Trophoblast cell (in vitro differentiated cells and primary cell): ENCODE measurements around the gene TBX4.

ENCODE experiments used
- DNase-seq, 2 donors: peaks; one replicate each; pipeline ENCODE4 v3.0.0-alpha.2; 2016
- H2AFZ ChIP-seq: 2 replicates; pipeline ENCODE4 v1.6.1; 2013; ENCODE audit warnings: low read length, moderate library complexity, mild to moderate bottlenecking; ENCODE audit not compliant: insufficient read depth, poor library complexity
- H2AK5ac ChIP-seq: 2 replicates; pipeline ENCODE4 v1.6.1; 2013; ENCODE audit warnings: mild to moderate bottlenecking, low read length
- H2BK120ac ChIP-seq: 2 replicates; pipeline ENCODE4 v1.6.1; 2013; ENCODE audit warnings: low read length, mild to moderate bottlenecking, moderate library complexity; ENCODE audit not compliant: insufficient read depth, poor library complexity
- H2BK12ac ChIP-seq: 2 replicates; pipeline ENCODE4 v1.6.1; 2013; ENCODE audit warnings: mild to moderate bottlenecking, low read length, moderate library complexity
- H2BK5ac ChIP-seq: 2 replicates; pipeline ENCODE4 v1.6.1; 2013; ENCODE audit warnings: low read length, low read depth, moderate library complexity, mild to moderate bottlenecking; ENCODE audit not compliant: poor library complexity
- H3K14ac ChIP-seq: 2 replicates; pipeline ENCODE4 v1.6.1; 2013; ENCODE audit warnings: mild to moderate bottlenecking, low read length
- H3K18ac ChIP-seq: 2 replicates; pipeline ENCODE4 v1.6.1; 2013; ENCODE audit warnings: mild to moderate bottlenecking, low read length
- H3K23ac ChIP-seq: 2 replicates; pipeline ENCODE4 v1.6.1; 2013; ENCODE audit warnings: low read length
- H3K27ac ChIP-seq: 2 replicates; pipeline ENCODE4 v1.5.1; 2013; ENCODE audit warnings: low read depth, mild to moderate bottlenecking, inconsistent platforms, low read length, moderate library complexity
- H3K27me3 ChIP-seq: 2 replicates; pipeline ENCODE4 v1.6.1; 2013; ENCODE audit warnings: inconsistent platforms, mild to moderate bottlenecking, low read length, moderate library complexity; ENCODE audit not compliant: insufficient read depth
- H3K36me3 ChIP-seq, 2 experiments: 1 replicate in 1 of 2; 2 replicates in 1 of 2; pipeline ENCODE4 v1.6.1; 2013; ENCODE audit warnings: low read length in 2 of 2, mild to moderate bottlenecking in 2 of 2, moderate library complexity in 1 of 2; ENCODE audit not compliant: insufficient read depth in 2 of 2, control insufficient read depth in 1 of 2
- H3K4ac ChIP-seq: 2 replicates; pipeline ENCODE4 v1.6.1; 2013; ENCODE audit warnings: low read depth, mild to moderate bottlenecking, low read length, moderate library complexity
- H3K4me1 ChIP-seq, 2 experiments: 1 replicate in 1 of 2; 2 replicates in 1 of 2; pipeline ENCODE4 v1.6.1; 2013; ENCODE audit warnings: low read length in 2 of 2, mild to moderate bottlenecking in 2 of 2, moderate library complexity in 1 of 2; ENCODE audit not compliant: insufficient read depth in 2 of 2, control insufficient read depth in 1 of 2
- H3K4me2 ChIP-seq: 2 replicates; pipeline ENCODE4 v1.6.1; 2013; ENCODE audit warnings: inconsistent platforms, mild to moderate bottlenecking, low read length, moderate library complexity
- H3K4me3 ChIP-seq: 2 replicates; pipeline ENCODE4 v1.5.1; 2013; ENCODE audit warnings: mild to moderate bottlenecking, low read depth, low read length, inconsistent platforms
- H3K79me1 ChIP-seq: one replicate; pipeline ENCODE4 v1.6.1; 2013; ENCODE audit warnings: low read length
- H3K79me2 ChIP-seq: 2 replicates; pipeline ENCODE4 v1.6.1; 2013; ENCODE audit warnings: low read length, mild to moderate bottlenecking; ENCODE audit not compliant: control insufficient read depth, insufficient read depth, poor library complexity
- H3K9ac ChIP-seq: 2 replicates; pipeline ENCODE4 v1.6.1; 2013; ENCODE audit warnings: mild to moderate bottlenecking, low read length
- H3K9me3 ChIP-seq: 2 replicates; pipeline ENCODE4 v1.6.1; 2013; ENCODE audit warnings: low read depth, mild to moderate bottlenecking, control low read depth, inconsistent platforms, low read length; ENCODE audit not compliant: insufficient read depth
- H4K12ac ChIP-seq: 2 replicates; pipeline ENCODE4 v1.6.1; 2013; ENCODE audit warnings: low read depth, mild to moderate bottlenecking, low read length, moderate library complexity
- H4K8ac ChIP-seq: 2 replicates; pipeline ENCODE4 v1.6.1; 2013; ENCODE audit warnings: low read depth, mild to moderate bottlenecking, low read length, moderate library complexity
- H4K91ac ChIP-seq: one replicate; pipeline ENCODE4 v1.6.1; 2013; ENCODE audit warnings: low read depth, mild to moderate bottlenecking, low read length, moderate library complexity
- WGBS: extraction: QIAGEN DNeasy Blood & Tissue Kit; methylation state at CpG from one replicate; pipeline ENCODE4 v1.1.7; 2013; ENCODE audit warnings: missing lambda C conversion rate; ENCODE audit not compliant: insufficient read length, insufficient coverage; ENCODE audit errors: extremely low coverage; 5-methylcytosine and 5-hydroxymethylcytosine counted together

The TBX4 gene

DNA sequence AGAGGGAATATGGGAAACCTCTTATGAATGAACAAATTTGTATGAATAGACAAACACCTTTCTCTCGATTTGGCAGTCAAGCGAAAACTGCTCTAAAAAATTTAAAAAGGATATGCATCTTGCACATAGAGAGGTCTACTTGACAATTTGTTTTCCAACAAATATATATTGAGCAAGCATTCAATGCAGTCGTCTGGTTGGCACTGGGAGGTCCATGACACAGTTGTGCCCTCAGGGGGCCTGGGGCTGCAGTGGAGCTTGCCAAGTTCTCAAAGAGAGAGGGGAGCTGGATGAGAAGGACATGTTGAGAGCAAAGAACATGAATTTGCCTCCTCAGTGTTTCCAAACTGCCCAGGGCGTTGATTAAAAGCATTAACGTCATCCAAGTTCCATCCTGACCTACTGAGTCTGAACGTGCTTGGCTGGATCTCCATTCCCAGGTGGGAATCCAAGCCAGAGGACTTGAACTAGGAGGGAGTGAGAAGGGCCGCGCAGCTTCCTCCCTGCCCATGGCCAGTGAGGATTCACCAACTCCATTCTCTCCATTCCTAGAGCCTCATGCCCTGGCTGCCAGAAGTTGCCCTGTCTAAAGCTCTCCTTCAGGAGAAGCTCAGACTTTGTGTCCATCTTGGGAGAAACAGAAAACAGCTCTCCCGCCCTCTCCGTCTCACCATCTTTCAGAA lies 28.1 kb upstream of the TBX4 start:
- H2AFZ ChIP-seq, result no peak overlapping the region
- H3K27me3 ChIP-seq, result peaks cover 2% of the 10 kb centered on the region
- H3K36me3 ChIP-seq, result no peaks in the 10 kb centered on the region
- no peak overlapping the region for H3K14ac ChIP-seq
- no peak overlapping the region for H3K23ac ChIP-seq
- no peak overlapping the region for H2BK5ac ChIP-seq
- H4K8ac ChIP-seq, result no peak overlapping the region
- no peak for DNase-seq
- H3K18ac ChIP-seq, result no peak overlapping the region
- peaks cover 0 to 9% of the 10 kb centered on the region in 2 experiments for H3K4me1 ChIP-seq
- no peak overlapping the region for H3K4me2 ChIP-seq
- no peak overlapping the region for H4K91ac ChIP-seq
- no peak overlapping the region for H2BK120ac ChIP-seq
- peaks cover 2% of the 10 kb centered on the region for H3K79me1 ChIP-seq
- H3K4ac ChIP-seq, result no peak overlapping the region
- no peak overlapping the region for H3K27ac ChIP-seq
- H3K9me3 ChIP-seq, result no peaks in the 10 kb centered on the region
- no peak overlapping the region for H3K9ac ChIP-seq
- H3K4me3 ChIP-seq, result no peak overlapping the region
- no peaks in the 10 kb centered on the region for H3K79me2 ChIP-seq
- WGBS, result no CpG with 5 or more reads among the region's 10 CpGs
- H2BK12ac ChIP-seq, result no peak overlapping the region
- no peak overlapping the region for H4K12ac ChIP-seq
- H2AK5ac ChIP-seq, result no peak overlapping the region

DNA sequence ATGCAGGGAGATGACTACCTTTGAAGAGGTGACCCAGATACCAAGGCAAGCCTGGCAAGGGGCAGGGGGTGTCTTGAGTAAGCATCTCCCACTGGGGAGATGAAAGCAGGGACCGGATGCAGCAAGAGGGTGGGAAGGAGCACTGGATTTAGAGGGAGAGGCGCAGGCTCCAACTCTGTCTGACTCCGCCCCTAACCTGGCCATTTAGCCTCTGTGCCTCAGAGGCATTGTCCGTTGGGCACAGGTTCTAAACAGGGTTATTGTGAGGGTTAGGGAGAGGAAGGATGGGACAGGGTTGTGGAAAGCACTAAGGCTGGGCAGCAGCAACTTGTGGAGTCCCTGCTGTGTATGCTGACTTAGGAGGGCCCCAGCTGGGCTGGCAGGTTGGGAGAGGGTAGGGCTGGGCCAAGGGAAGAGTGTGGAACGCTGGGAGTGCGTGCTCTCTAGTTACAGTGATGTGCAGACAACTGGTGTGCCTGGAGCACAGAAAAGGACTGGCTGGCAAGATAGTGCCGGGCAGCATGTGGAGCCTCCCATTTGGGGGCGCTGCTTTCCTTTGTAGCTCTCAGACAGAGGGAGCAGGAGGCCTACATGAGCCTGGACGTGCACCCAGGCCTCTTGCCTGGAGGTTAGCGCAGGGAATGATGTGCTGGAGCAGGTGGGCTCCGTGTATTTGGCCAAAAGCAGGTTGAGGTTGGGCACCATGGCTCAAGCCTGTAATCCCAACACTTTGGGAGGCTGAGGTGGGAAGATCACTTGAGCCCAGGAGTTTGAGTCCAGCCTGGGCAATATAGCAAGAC lies 26.3 kb upstream of the TBX4 start:
- H2BK120ac ChIP-seq, result no peak overlapping the region
- no CpG with 5 or more reads among the region's 11 CpGs for WGBS
- peak overlapping the region; percentile 0 for H2BK12ac ChIP-seq
- H2BK5ac ChIP-seq, result no peak overlapping the region
- no peaks in the 10 kb centered on the region for H3K79me2 ChIP-seq
- no peak overlapping the region for H3K23ac ChIP-seq
- H3K18ac ChIP-seq, result no peak overlapping the region
- no peak overlapping the region for H4K12ac ChIP-seq
- H4K91ac ChIP-seq, result no peak overlapping the region
- H4K8ac ChIP-seq, result no peak overlapping the region
- H2AFZ ChIP-seq, result no peak overlapping the region
- H3K9ac ChIP-seq, result no peak overlapping the region
- no peak for DNase-seq
- no peak overlapping the region for H3K4ac ChIP-seq
- no peak overlapping the region for H3K4me3 ChIP-seq
- H3K79me1 ChIP-seq, result peaks cover 2% of the 10 kb centered on the region
- H3K9me3 ChIP-seq, result no peaks in the 10 kb centered on the region
- H3K14ac ChIP-seq, result no peak overlapping the region
- H3K36me3 ChIP-seq, result no peaks in the 10 kb centered on the region
- H2AK5ac ChIP-seq, result no peak overlapping the region
- H3K4me1 ChIP-seq, result peaks cover 0 to 9% of the 10 kb centered on the region in 2 experiments
- no peak overlapping the region for H3K27ac ChIP-seq
- H3K27me3 ChIP-seq, result peaks cover 2% of the 10 kb centered on the region
- no peak overlapping the region for H3K4me2 ChIP-seq

DNA sequence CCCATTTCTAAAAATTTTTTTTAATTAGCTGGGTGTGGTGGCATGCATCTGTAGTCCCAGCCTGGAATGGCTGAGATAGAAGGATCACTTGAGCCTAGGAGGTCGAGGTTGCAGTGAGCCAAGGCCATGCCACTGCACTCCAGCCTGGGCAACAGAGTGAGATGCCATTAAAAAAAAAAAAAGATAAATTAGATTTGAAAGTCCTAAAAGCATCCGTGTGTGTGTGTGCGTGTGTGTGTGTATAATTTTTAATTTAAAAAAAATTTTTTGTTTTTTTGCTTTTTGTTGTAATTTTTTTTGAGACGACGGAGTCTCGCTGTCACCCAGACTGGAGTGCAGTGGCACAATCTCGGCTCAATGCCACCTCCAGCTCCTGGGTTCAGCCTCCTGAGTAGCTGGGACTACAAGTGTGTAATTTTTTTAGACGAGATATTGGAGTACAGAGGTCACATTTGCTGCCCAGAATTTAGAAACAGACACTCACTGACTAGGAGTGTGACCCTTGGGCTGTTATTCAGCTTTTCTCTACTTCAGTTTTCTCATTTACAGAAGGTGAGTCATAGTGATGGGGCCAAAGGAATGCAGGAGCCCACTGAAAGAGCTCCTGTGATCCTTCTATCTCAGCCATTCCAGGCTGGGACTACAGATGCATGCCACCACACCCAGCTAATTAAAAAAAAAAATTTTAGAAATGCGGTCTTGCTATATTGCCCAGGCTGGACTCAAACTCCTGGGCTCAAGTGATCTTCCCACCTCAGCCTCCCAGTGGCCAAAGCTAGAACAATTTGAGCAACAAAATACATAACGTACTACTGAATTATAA lies 25.5 kb upstream of the TBX4 start:
- Histone ChIP-seq H2AFZ (no peak overlapping the region), H2BK5ac (no peak overlapping the region), H3K14ac (no peak overlapping the region), H2BK120ac (no peak overlapping the region), H3K4me1 (peaks cover 0 to 9% of the 10 kb centered on the region in 2 experiments), H4K91ac (no peak overlapping the region), H4K12ac (no peak overlapping the region), H3K27me3 (no peaks in the 10 kb centered on the region), H3K4me3 (no peak overlapping the region), H2AK5ac (no peak overlapping the region), H3K9me3 (no peaks in the 10 kb centered on the region), H3K79me2 (no peaks in the 10 kb centered on the region), H3K79me1 (peaks cover 2% of the 10 kb centered on the region), H3K4me2 (peak overlapping the region; percentile 22), H3K9ac (no peak overlapping the region), H3K23ac (no peak overlapping the region), H2BK12ac (no peak overlapping the region), H4K8ac (no peak overlapping the region), H3K4ac (no peak overlapping the region), H3K36me3 (no peaks in the 10 kb centered on the region), H3K27ac (peak overlapping the region; percentile 48), H3K18ac (no peak overlapping the region)
- DNase-seq, result peak; percentile 85 to 94
- 100% methylated on average over 4 of the region's 10 CpGs for WGBS

DNA sequence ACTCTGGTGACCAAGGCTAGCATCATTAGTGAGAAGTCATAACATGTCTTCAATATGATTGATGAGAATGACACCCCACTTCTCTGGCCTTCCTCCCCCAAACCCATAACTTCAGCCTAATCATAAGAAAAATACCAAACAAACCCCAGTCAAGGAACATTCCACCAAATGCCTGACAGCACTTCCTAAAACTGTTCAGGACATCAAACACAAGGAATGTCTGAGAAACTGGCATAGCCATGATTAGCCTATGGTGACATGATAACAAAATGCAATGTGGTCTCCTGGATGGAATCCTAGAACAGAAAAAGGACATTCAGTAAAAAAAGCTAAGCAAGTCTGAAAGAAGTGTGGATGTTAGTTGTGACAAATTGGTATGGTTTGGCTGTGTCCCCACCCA lies 24.7 kb upstream of the TBX4 start:
- H3K9me3 ChIP-seq, result no peaks in the 10 kb centered on the region
- no peak overlapping the region for H4K12ac ChIP-seq
- H3K4me2 ChIP-seq, result no peak overlapping the region
- no peak overlapping the region for H2BK120ac ChIP-seq
- peak overlapping the region; percentile 82 for H2BK12ac ChIP-seq
- H3K27ac ChIP-seq, result no peak overlapping the region
- peak overlapping the region; percentile 64 for H3K14ac ChIP-seq
- H3K79me1 ChIP-seq, result peaks cover 2% of the 10 kb centered on the region
- no peak overlapping the region for H3K9ac ChIP-seq
- H3K36me3 ChIP-seq, result no peaks in the 10 kb centered on the region
- peak overlapping the region; percentile 76 for H2AK5ac ChIP-seq
- DNase-seq, result no peak
- no peak overlapping the region for H3K4me3 ChIP-seq
- no peak overlapping the region for H3K18ac ChIP-seq
- H2BK5ac ChIP-seq, result no peak overlapping the region
- H4K91ac ChIP-seq, result peak overlapping the region; percentile 57
- no peaks in the 10 kb centered on the region for H3K79me2 ChIP-seq
- H3K4me1 ChIP-seq, result peaks cover 0 to 9% of the 10 kb centered on the region in 2 experiments
- H3K4ac ChIP-seq, result no peak overlapping the region
- H2AFZ ChIP-seq, result no peak overlapping the region
- no peak overlapping the region for H3K23ac ChIP-seq
- H4K8ac ChIP-seq, result no peak overlapping the region
- no peaks in the 10 kb centered on the region for H3K27me3 ChIP-seq
